Vagina (tissue), 2 donors: ENCODE results near the gene PSIP1.

Source experiments
- CTCF ChIP-seq, 3 experiments: fragments of 450-650 bp in 2 of 3; fragments of 200-600 bp in 1 of 3; sonication (generic) in 1 of 3; IDR thresholded peaks; one replicate each; pipeline ENCODE4 v1.5.1; 2017 to 2019; ENCODE audit warnings: antibody characterized with exemption in 3 of 3, mild to moderate bottlenecking in 2 of 3, moderate library complexity in 2 of 3
- POLR2A ChIP-seq, 2 donors: fragments of 450-650 bp; IDR thresholded peaks; one replicate each; pipeline ENCODE4 v1.6.1; 2017; ENCODE audit warnings: antibody characterized with exemption in 2 of 2, mild to moderate bottlenecking in 2 of 2, moderate library complexity in 2 of 2
- POLR2AphosphoS5 ChIP-seq, 2 donors: sonication (generic); formaldehyde crosslinking; IDR thresholded peaks; one replicate each; pipeline ENCODE4 v1.9.0; 2017; ENCODE audit warnings: antibody characterized with exemption in 2 of 2, mild to moderate bottlenecking in 2 of 2, low read depth in 1 of 2; ENCODE audit not compliant: insufficient read depth in 1 of 2

- TF ChIP-seq CTCF (IDR thresholded peaks at IDR 0.05) = no peak
- TF ChIP-seq POLR2AphosphoS5 (IDR thresholded peaks at IDR 0.05; ENCODE audit: insufficient read depth in 1 of 2, low read depth in 1 of 2) = no peak
- no peak for TF ChIP-seq POLR2A (IDR thresholded peaks at IDR 0.05)
Measured at GRCh38 chr9:15522130-15522755, 11.5 kb upstream of the PSIP1 start.
